ENCODE measurements around the gene C12orf42.

DNA sequence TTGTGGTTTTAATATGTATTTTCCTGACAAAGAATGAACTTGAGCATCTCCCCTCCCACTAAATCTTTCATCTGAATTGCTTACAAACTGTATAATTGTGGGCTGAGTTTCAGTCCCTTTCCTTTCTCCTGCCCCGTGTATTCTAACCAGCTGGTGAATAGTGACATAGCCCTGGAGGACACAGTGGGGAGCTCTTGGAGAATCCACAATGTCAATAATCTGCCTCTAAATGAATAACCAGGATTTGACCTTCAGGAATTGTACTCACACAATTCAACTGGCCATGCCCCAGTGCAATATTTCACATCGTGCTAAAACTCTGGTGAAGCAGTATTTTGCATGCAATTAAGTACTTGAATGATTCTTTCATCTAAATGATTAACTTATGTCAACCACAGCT lies 177.2 kb downstream of the C12orf42 start:
- TF ChIP-seq, protein P1, sequence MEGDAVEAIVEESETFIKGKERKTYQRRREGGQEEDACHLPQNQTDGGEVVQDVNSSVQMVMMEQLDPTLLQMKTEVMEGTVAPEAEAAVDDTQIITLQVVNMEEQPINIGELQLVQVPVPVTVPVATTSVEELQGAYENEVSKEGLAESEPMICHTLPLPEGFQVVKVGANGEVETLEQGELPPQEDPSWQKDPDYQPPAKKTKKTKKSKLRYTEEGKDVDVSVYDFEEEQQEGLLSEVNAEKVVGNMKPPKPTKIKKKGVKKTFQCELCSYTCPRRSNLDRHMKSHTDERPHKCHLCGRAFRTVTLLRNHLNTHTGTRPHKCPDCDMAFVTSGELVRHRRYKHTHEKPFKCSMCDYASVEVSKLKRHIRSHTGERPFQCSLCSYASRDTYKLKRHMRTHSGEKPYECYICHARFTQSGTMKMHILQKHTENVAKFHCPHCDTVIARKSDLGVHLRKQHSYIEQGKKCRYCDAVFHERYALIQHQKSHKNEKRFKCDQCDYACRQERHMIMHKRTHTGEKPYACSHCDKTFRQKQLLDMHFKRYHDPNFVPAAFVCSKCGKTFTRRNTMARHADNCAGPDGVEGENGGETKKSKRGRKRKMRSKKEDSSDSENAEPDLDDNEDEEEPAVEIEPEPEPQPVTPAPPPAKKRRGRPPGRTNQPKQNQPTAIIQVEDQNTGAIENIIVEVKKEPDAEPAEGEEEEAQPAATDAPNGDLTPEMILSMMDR (IDR thresholded peaks at IDR 0.05), result no peak
- no peak for TF ChIP-seq POLR2A (IDR thresholded peaks at IDR 0.05)
